HG03066 (cell line): ENCODE data around the gene KRTAP9-8.
"Not testable (repeated sequence)": the region's sequence is repeated elsewhere in the genome, so short reads cannot be mapped to it uniquely, and the experiment has no call there.

Experiments
- ATAC-seq: cut with Tn5 transposase; IDR thresholded peaks from one replicate; pipeline ENCODE4 v1.9.1; 2021; ENCODE audit warnings: low read depth; ENCODE audit not compliant: unreplicated experiment

The KRTAP9-8 gene, protein sequence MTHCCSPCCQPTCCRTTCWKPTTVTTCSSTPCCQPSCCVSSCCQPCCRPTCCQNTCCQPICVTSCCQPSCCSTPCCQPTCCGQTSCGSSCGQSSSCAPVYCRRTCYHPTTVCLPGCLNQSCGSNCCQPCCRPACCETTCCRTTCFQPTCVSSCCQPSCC

DNA sequence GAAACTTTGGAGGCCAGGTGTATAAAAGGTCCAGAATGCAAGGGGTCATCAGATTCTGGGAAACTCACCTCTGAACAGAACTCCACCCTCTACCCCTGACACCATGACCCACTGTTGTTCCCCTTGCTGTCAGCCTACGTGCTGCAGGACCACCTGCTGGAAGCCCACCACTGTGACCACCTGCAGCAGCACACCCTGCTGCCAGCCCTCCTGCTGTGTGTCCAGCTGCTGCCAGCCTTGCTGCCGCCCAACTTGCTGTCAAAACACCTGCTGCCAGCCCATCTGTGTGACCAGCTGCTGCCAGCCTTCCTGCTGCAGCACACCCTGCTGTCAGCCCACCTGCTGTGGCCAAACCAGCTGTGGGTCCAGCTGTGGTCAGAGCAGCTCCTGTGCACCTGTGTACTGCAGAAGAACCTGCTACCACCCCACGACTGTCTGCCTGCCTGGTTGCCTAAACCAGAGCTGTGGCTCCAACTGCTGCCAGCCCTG is at the start of gene KRTAP9-8:
TSS of gene KRTAP9-8 (plus strand) at position 51 of the 489 bp plus-strand sequence. CDS start at position 104, 53 bp downstream.
- ATAC-seq: not testable (repeated sequence)

GRCh38 chr17:41189837-41190318 is 47.9 kb upstream of the KRTAP9-8 start, which contains the start of gene KRTAP9-1:
TSS of gene KRTAP9-1 (plus strand) at chr17:41189887. CDS start at chr17:41189887, 0 bp downstream.
- ATAC-seq: not testable (repeated sequence)

GRCh38 chr17:41190328-41190727 is 47.5 kb upstream of the KRTAP9-8 start:
- no peak for ATAC-seq

GRCh38 chr17:41196068-41196467 is 41.7 kb upstream of the KRTAP9-8 start:
- no peak for ATAC-seq

GRCh38 chr17:41199421-41200078 is 38.2 kb upstream of the KRTAP9-8 start:
- no peak for ATAC-seq

DNA sequence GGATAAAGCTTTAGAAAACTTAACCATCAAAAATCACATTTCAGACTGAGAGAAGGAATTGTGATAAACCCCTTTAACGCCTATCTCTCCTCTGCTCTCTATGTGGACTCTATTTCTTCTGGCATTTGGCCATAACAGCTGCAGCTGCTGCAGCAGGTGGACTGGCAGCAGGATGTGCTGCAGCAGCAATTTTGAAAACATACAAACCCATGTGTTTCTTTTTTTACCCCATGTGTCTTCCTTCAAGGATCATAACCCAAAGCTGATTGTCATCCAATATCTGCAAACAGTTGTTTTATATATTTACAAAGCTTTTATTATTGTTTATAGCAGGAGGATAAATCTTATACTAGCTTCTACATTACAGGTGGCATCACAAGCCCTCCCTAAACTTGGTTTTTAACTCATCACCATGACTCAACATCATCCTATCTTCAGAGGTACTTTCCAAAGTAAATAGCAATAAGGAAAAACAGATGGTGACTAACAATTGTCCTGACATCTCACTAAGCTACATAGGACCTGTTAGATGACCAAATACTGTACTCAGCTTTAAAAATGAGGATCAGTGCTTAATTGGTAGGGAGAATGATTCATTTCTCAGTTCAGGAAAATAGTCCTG is 25.8 kb upstream of the KRTAP9-8 start:
- ATAC-seq: no peak

GRCh38 chr17:41212524-41213169 is 25.2 kb upstream of the KRTAP9-8 start:
- ATAC-seq: no peak

GRCh38 chr17:41215681-41216080 is 22.1 kb upstream of the KRTAP9-8 start:
- ATAC-seq: no peak

GRCh38 chr17:41223821-41224220 is 14.0 kb upstream of the KRTAP9-8 start:
- ATAC-seq: no peak

DNA sequence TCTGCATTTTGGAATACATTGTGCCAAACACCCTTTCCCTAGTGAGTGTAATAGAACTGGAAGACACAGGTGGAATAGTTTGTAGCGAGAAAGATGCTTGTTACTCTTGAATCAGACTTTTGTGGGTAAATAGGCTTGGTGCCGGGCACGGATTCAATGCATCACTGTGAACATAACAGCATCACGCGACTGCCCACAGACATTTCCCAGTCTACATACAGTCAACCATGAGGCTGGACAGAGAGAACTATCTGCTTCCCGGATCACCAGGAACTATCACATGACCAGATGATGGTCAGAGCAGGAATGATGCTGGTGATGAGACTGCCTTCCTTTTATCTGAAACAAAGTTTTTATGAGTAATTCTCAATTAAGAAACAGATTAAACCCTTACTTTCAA is 11.7 kb upstream of the KRTAP9-8 start:
- ATAC-seq: no peak

GRCh38 chr17:41226598-41227095 is 11.2 kb upstream of the KRTAP9-8 start, which contains the start of gene KRTAP9-2:
TSS of gene KRTAP9-2 (plus strand) at chr17:41226648. CDS start at chr17:41226655, 7 bp downstream.
- not testable (repeated sequence) for ATAC-seq

DNA sequence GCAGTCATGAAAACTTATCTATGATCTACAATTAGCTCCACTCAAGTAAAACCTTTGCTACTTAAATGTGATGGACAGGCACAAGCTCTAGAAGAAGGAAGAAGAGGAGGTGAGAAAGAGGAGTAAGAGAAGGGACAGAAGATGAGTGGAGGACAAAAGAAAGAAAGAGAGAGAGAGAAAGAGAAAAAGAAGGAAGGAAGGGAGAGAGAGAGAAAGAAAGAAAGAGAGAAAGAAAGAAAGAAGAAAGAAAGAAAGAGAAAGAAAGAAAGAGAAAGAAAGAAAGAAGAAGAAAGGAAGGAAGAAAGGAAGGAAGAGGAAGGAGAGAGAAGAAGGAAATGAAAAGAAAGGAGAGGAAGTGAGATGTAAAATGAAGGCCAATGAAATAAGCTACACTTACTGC is 7.7 kb upstream of the KRTAP9-8 start:
- no peak for ATAC-seq

- no peak for ATAC-seq
Measured at GRCh38 chr17:41231731-41232130, 6.1 kb upstream of the KRTAP9-8 start.

DNA sequence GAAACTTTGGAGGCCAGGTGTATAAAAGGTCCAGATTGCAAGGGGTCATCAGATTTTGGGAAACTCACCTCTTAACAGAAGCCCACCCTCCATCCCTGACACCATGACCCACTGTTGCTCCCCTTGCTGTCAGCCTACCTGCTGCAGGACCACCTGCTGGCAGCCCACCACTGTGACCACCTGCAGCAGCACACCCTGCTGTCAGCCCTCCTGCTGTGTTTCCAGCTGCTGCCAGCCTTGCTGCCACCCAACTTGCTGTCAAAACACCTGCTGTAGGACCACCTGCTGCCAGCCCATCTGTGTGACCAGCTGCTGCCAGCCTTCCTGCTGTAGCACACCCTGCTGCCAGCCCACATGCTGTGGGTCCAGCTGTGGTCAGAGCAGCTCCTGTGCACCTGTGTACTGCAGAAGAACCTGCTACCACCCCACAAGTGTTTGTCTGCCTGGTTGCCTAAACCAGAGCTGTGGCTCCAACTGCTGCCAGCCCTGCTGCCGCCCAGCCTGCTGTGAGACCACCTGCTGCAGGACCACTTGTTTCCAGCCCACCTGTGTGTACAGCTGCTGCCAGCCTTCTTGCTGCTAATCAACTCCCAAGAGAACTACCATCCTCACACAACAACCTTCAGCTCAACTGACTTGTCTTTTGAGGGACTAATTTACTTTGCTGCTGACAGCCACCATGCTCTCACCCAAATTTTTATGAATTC is 5.2 kb upstream of the KRTAP9-8 start, which contains the start of gene KRTAP9-3:
TSS of gene KRTAP9-3 (plus strand) at position 51 of the 707 bp plus-strand sequence. CDS start at position 104, 53 bp downstream.
- not testable (repeated sequence) for ATAC-seq

DNA sequence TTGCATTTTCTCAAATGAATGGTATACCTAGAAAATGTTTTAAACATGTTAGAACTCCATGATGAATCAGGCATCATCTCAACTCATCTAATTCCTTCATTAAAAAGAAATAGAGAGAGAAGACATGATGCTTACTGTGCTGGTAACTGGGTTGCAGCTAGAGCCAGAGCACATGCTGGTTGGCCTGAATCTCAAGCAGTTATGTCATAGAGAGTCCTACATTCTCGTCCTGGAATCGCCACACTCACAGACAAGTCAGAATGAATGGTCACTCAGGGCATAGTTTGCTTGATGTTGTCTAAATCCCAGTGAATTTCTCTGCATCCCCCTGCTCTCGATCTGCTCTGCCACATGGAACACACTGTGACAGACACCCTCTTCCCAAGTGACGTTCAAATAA is 683 bp upstream of the KRTAP9-8 start:
- not testable (repeated sequence) for ATAC-seq

- not testable (repeated sequence) for ATAC-seq
Measured at GRCh38 chr17:41246995-41247787, 9.4 kb downstream of the KRTAP9-8 start.

DNA sequence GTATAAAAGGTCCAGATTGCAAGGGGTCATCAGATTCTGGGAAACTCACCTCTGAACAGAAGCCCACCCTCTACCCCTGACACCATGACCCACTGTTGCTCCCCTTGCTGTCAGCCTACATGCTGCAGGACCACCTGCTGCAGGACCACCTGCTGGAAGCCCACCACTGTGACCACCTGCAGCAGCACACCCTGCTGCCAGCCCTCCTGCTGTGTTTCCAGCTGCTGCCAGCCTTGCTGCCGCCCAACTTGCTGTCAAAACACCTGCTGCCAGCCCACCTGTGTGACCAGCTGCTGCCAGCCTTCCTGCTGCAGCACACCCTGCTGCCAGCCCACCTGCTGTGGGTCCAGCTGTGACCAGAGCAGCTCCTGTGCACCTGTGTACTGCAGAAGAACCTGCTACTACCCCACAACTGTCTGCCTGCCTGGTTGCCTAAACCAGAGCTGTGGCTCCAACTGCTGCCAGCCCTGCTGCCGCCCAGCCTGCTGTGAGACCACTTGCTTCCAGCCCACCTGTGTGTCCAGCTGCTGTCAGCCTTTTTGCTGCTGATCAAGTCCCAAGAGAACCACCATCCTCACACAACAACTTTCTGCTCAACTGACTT is 11.9 kb downstream of the KRTAP9-8 start, which contains the start of gene KRTAP9-4:
TSS of gene KRTAP9-4 (plus strand) at position 51 of the 604 bp plus-strand sequence. CDS start at position 85, 34 bp downstream.
- not testable (repeated sequence) for ATAC-seq

GRCh38 chr17:41251261-41251660 is 13.5 kb downstream of the KRTAP9-8 start:
- no peak for ATAC-seq
